Stomach (tissue), 9 donors: ENCODE measurements around the gene CERS5. TPM values are rescaled to one million over a fixed set of nuclear protein-coding genes. Genes with fewer than 3 reads are reported as not detected.

Source experiments
- DNase-seq, 2 donors: peaks; one replicate each; pipeline versions ENCODE4 v3.0.0 to v3.0.0-alpha.2; 2013 to 2019
- H3K27ac ChIP-seq, 5 donors: fragments of 200-600 bp in 4 of 5; sonication (generic) in 4 of 5; one replicate each; pipeline ENCODE4 v1.5.1; 2013 to 2019; ENCODE audit warnings: mild to moderate bottlenecking in 1 of 5, moderate library complexity in 1 of 5
- H3K27me3 ChIP-seq, 3 donors: fragments of 200-600 bp; sonication (generic); one replicate each; pipeline ENCODE4 v1.5.1; 2017 to 2019; ENCODE audit warnings: mixed run types in 1 of 3
- H3K36me3 ChIP-seq, 4 donors: fragments of 200-600 bp; sonication (generic); 1 replicate in 3 of 4; 2 replicates in 1 of 4; pipeline ENCODE4 v1.5.1; 2016 to 2019
- H3K4me1 ChIP-seq, 4 donors: fragments of 200-600 bp; sonication (generic); one replicate each; pipeline ENCODE4 v1.5.1; 2016 to 2019
- H3K4me3 ChIP-seq, 4 donors: fragments of 200-600 bp; sonication (generic) in 3 of 4; one replicate each; pipeline ENCODE4 v1.5.1; 2016 to 2019; ENCODE audit warnings: mild to moderate bottlenecking in 1 of 4
- H3K9me3 ChIP-seq, 4 donors: fragments of 200-600 bp; sonication (generic); one replicate each; pipeline ENCODE4 v1.5.1; 2016 to 2019
- EP300 ChIP-seq: sonication (generic); formaldehyde crosslinking; IDR thresholded peaks from one replicate; pipeline ENCODE4 v1.6.1; 2017; ENCODE audit warnings: antibody characterized with exemption
- POLR2A ChIP-seq, 4 donors: fragments of 450-650 bp; IDR thresholded peaks; one replicate each; pipeline ENCODE4 v1.6.1; 2016; ENCODE audit warnings: antibody characterized with exemption in 4 of 4, control low read depth in 2 of 4, mild to moderate bottlenecking in 1 of 4, moderate library complexity in 1 of 4
- POLR2AphosphoS5 ChIP-seq, 3 donors: sonication (generic); formaldehyde crosslinking; IDR thresholded peaks; one replicate each; pipeline ENCODE4 v1.6.1; 2016; ENCODE audit warnings: antibody characterized with exemption in 3 of 3
- WGBS, 5 donors: extraction: QIAGEN DNeasy Blood & Tissue Kit in 3 of 5; methylation state at CpG; one replicate each; pipeline versions ENCODE4 v1.1.5 to v1.1.7; 2013 to 2018; 5-methylcytosine and 5-hydroxymethylcytosine counted together
- intact Hi-C: fragments of 100-400 bp; cut with DNase I; formaldehyde crosslinking; loops from one replicate; pipeline ENCODE4 v1.15.1; 2023; ENCODE audit warnings: low total_unique reads
- polyA plus RNA-seq, 3 donors: library from polyadenylated mRNA; stranded (reverse); fragments of 200-250 nt; gene quantifications; one replicate each; pipeline ENCODE4 v1.2.3, GENCODE V29; 2013
- total RNA-seq, 5 donors: library from RNA; depleted of rRNA; stranded (reverse); fragments of >200 nt; gene quantifications; one replicate each; pipeline versions ENCODE4 v1.1.0 to v1.2.3, GENCODE V29; 2014 to 2016
- TF ChIP-seq, protein P1 (sequence below), 7 experiments: fragments of 450-650 bp in 4 of 7; fragments of 200-600 bp in 3 of 7; sonication (generic) in 3 of 7; IDR thresholded peaks; one replicate each; pipeline ENCODE4 v1.5.1; 2016 to 2019; ENCODE audit warnings: antibody characterized with exemption in 7 of 7, control low read depth in 2 of 7, mild to moderate bottlenecking in 1 of 7
- donor health status: healthy with polysubstance abuse.
- donor health status: Bipolar disorder and iron deficiency.
- donor health status: healthy.

The CERS5 gene
- total and polyA plus RNA-seq, 8 donors: 3.2 to 114 (median 24.0) TPM

DNA sequence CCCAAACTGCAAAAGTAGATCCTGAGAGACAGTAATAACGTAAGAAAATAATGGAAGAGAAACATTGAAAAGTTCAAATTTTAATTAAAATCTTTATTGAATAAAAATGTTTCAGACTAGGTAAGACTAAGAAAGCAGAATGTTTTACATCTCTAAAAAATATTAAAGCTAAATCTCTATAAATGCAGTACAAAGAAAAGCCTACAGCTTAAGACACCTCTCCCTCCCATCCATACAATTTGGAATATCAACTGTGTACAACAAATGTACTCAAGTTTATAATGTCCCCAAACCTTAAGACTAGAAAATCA lies 8.5 kb upstream of the CERS5 start:
- no peak for DNase-seq
- H3K9me3 ChIP-seq: no peaks in the 10 kb centered on the region
- WGBS, 5 donors: 25 to 50% (median 32%) methylated on average over 1 of the region's 1 CpG
- H3K4me1 ChIP-seq: no peaks in the 10 kb centered on the region
- no peaks in the 10 kb centered on the region for H3K27me3 ChIP-seq
- intact Hi-C loops: loop anchor here (10.0 kb wide), 2 partner anchors 71 to 101 kb away; partner anchors contain the start of gene GPD1
- H3K4me3 ChIP-seq: no peak overlapping the region
- TF ChIP-seq POLR2A (IDR thresholded peaks at IDR 0.05): no peak
- TF ChIP-seq, protein P1, sequence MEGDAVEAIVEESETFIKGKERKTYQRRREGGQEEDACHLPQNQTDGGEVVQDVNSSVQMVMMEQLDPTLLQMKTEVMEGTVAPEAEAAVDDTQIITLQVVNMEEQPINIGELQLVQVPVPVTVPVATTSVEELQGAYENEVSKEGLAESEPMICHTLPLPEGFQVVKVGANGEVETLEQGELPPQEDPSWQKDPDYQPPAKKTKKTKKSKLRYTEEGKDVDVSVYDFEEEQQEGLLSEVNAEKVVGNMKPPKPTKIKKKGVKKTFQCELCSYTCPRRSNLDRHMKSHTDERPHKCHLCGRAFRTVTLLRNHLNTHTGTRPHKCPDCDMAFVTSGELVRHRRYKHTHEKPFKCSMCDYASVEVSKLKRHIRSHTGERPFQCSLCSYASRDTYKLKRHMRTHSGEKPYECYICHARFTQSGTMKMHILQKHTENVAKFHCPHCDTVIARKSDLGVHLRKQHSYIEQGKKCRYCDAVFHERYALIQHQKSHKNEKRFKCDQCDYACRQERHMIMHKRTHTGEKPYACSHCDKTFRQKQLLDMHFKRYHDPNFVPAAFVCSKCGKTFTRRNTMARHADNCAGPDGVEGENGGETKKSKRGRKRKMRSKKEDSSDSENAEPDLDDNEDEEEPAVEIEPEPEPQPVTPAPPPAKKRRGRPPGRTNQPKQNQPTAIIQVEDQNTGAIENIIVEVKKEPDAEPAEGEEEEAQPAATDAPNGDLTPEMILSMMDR (IDR thresholded peaks at IDR 0.05): no peak
- TF ChIP-seq POLR2AphosphoS5 (IDR thresholded peaks at IDR 0.05): no peak
- TF ChIP-seq EP300: no peak
- H3K36me3 ChIP-seq: peaks cover 30 to 49% (median 48%) of the 10 kb centered on the region in 4 donors
- no peak overlapping the region for H3K27ac ChIP-seq

DNA sequence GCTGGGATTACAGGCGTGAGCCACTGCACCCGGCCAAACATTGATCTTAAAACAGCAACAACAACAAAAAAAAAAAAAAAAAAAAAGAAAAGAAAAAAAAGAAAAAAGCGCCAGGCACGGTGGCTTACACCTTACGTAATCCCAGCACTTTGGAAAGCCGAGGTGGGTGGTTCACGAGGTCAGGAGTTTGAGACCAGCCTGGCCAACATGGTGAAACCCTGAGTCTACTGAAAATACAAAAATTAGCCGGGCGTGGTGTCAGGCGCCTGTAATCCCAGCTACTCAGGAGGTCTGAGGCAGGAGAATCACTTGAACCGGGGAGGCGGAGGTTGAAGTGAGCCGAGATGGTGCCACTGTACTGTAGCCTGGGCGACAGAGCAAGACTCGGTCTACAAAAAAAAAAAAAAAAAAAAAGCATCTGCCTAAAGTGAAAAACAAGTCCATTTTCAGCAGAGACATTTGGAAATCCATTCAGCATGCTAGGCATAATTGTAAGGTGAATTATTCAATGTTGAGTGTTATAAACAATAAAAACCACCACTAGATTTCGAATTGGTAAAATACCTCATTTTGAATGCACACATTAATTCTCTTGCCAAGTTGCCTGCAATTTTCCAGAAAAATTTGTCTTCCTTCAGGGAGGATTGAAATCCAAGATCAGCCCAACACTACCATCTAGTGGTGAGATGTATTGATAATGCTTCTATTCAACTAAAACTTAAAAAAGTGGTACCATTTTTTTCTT lies 8.0 kb upstream of the CERS5 start:
- no peak for TF ChIP-seq POLR2AphosphoS5 (IDR thresholded peaks at IDR 0.05)
- no peak for TF ChIP-seq EP300
- TF ChIP-seq, protein P1 (IDR thresholded peaks at IDR 0.05): peak in 5 of 7 experiments; percentile 41 to 68 (median 65)
- intact Hi-C loops: loop anchor here (10.0 kb wide), 2 partner anchors 70 to 100 kb away; partner anchors contain the start of gene GPD1
- 64 to 78% (median 73%) methylated on average over 16 of the region's 16 CpGs for WGBS, 5 donors
- no peak overlapping the region for H3K27ac ChIP-seq
- peak in 1 of 2 donors; percentile 92 for DNase-seq
- H3K4me3 ChIP-seq: no peak overlapping the region
- no peaks in the 10 kb centered on the region for H3K4me1 ChIP-seq
- peaks cover 24 to 44% (median 43%) of the 10 kb centered on the region in 4 donors for H3K36me3 ChIP-seq
- H3K27me3 ChIP-seq: no peaks in the 10 kb centered on the region
- no peaks in the 10 kb centered on the region for H3K9me3 ChIP-seq

DNA sequence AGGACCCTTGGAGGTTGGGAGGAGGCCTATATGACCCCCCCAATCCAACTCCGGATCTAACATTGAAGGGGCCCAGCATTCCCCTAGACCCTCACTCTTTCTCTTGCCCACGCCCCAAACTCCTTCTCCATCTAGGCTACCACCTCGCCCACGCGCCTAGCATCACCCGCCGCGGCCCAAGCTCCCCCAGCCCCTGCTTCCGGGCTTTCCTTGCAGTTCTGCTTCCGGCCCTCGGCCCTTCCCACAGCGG lies 445 bp downstream of the CERS5 start:
- TF ChIP-seq, protein P1 (IDR thresholded peaks at IDR 0.05): no peak
- no peak for TF ChIP-seq POLR2A (IDR thresholded peaks at IDR 0.05)
- no peak for TF ChIP-seq EP300
- no peak for TF ChIP-seq POLR2AphosphoS5 (IDR thresholded peaks at IDR 0.05)
- peak overlapping the region; percentile 79 to 96 (median 93) for H3K27ac ChIP-seq

DNA sequence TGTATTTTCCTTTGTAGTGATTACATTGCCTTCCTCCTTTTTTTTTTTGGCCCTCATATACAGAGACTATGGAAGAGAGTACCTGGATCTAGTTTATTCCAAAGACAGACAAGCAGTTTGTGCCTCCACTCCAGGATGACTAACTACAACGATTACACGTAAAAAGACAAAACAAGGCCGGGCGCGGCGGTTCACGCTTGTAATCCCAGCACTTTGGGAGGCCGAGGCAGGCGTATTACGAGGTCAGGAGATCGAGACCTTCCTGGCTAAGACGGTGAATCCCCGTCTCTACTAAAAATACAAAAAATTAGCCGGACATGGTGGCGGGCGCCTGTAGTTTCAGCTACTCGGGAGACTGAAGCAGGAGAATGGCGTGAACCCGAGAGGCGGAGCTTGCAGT lies 2.2 kb downstream of the CERS5 start:
- no peak for DNase-seq
- no peaks in the 10 kb centered on the region for H3K27me3 ChIP-seq
- intact Hi-C loops: no loop called here
- peaks cover 8 to 57% (median 34%) of the 10 kb centered on the region in 4 donors for H3K4me1 ChIP-seq
- TF ChIP-seq, protein P1 (IDR thresholded peaks at IDR 0.05): no peak
- no peak for TF ChIP-seq POLR2A (IDR thresholded peaks at IDR 0.05)
- TF ChIP-seq EP300: no peak
- no peak for TF ChIP-seq POLR2AphosphoS5 (IDR thresholded peaks at IDR 0.05)
- WGBS, 5 donors: 95 to 98% (median 96%) methylated on average over 18 to 20 of the region's 20 CpGs
- no peak overlapping the region for H3K4me3 ChIP-seq
- no peaks in the 10 kb centered on the region for H3K9me3 ChIP-seq
- H3K27ac ChIP-seq: no peak overlapping the region
- H3K36me3 ChIP-seq: no peaks in the 10 kb centered on the region

More for the DNA sequence above, 445 bp downstream of the CERS5 start:
- Histone ChIP-seq H3K9me3 (no peaks in the 10 kb centered on the region), H3K27me3 (no peaks in the 10 kb centered on the region), H3K36me3 (no peaks in the 10 kb centered on the region), H3K4me3 (peak overlapping the region; percentile 67 to 94 (median 84)), H3K4me1 (peaks cover 8 to 48% (median 29%) of the 10 kb centered on the region in 4 donors)
- peak in 1 of 2 donors; percentile 29 for DNase-seq
- intact Hi-C loops: no loop called here
- WGBS, 5 donors: 0 to 2% (median 0%) methylated on average over 12 of the region's 12 CpGs
